T-helper 2 cell (primary cell): Measurements from ENCODE around the gene SPAG9.
"Not testable (repeated sequence)": the region's sequence is repeated elsewhere in the genome, so short reads cannot be mapped to it uniquely, and the experiment has no call there.

Experiments
- DNase-seq, 5 experiments: peaks; one replicate each; pipeline versions ENCODE4 v3.0.0 to v3.0.0-alpha.2; 2012 to 2022

SPAG9 gene

GRCh38 chr17:50952013-50952412, 168.7 kb downstream of the SPAG9 start:
- no peak for DNase-seq

GRCh38 chr17:50949989-50950877, 170.4 kb downstream of the SPAG9 start:
- peak in 4 of 5 experiments; percentile 17 to 62 (median 22) for DNase-seq

GRCh38 chr17:50949128-50949988, 171.3 kb downstream of the SPAG9 start:
- DNase-seq = no peak

GRCh38 chr17:50948711-50949110, 172.0 kb downstream of the SPAG9 start:
- DNase-seq = no peak

GRCh38 chr17:50947782-50948543, 172.7 kb downstream of the SPAG9 start:
- no peak for DNase-seq

- DNase-seq = no peak
Measured at GRCh38 chr17:50946891-50947781, 173.5 kb downstream of the SPAG9 start.

GRCh38 chr17:50946223-50946890, 174.3 kb downstream of the SPAG9 start:
- no peak for DNase-seq

- no peak for DNase-seq
Measured at GRCh38 chr17:50945779-50946222, 174.9 kb downstream of the SPAG9 start.

GRCh38 chr17:50944902-50945720, 175.6 kb downstream of the SPAG9 start:
- DNase-seq = no peak

- DNase-seq = peak; percentile 49 to 89 (median 69)
Measured at GRCh38 chr17:50944054-50944901, 176.4 kb downstream of the SPAG9 start.

GRCh38 chr17:50943575-50943933, 177.1 kb downstream of the SPAG9 start:
- peak in 1 of 5 experiments; percentile 26 for DNase-seq

- not testable (repeated sequence) for DNase-seq
Measured at GRCh38 chr17:50941676-50942048, 179.0 kb downstream of the SPAG9 start.

GRCh38 chr17:50939795-50940684, 180.6 kb downstream of the SPAG9 start:
- no peak for DNase-seq

GRCh38 chr17:50939542-50939794, 181.2 kb downstream of the SPAG9 start:
- no peak for DNase-seq

- DNase-seq = no peak
Measured at GRCh38 chr17:50938821-50939541, 181.7 kb downstream of the SPAG9 start.

GRCh38 chr17:50935996-50936266, 184.7 kb downstream of the SPAG9 start:
- no peak for DNase-seq

GRCh38 chr17:50935221-50935995, 185.3 kb downstream of the SPAG9 start:
- DNase-seq = no peak
